GM23338 (cell line): ENCODE measurements around the gene ZNF212.

Experiments
- CTCF ChIP-seq, 2 experiments: fragments of 200-600 bp in 1 of 2; sonication (generic) in 1 of 2; conservative IDR thresholded peaks; 2 replicates each; pipeline versions ENCODE4 v1.5.1 to v1.6.1; 2016 to 2017; ENCODE audit warnings: antibody characterized with exemption in 2 of 2, low read depth in 2 of 2, mild to moderate bottlenecking in 2 of 2, moderate library complexity in 1 of 2
- ETS1 ChIP-seq: IDR thresholded peaks from 2 replicates; pipeline ENCODE4 v1.6.1; 2016; ENCODE audit warnings: antibody characterized with exemption
- EZH2 ChIP-seq: fragments of 200-600 bp; sonication (generic); IDR thresholded peaks from one replicate; pipeline ENCODE4 v1.8.0; 2017; ENCODE audit warnings: antibody characterized with exemption, mild to moderate bottlenecking, low read depth; ENCODE audit not compliant: unreplicated experiment
- EZH2phosphoT487 ChIP-seq: fragments of 200-600 bp; sonication (generic); IDR thresholded peaks from one replicate; pipeline ENCODE4 v1.8.1; 2018; ENCODE audit warnings: antibody characterized with exemption; ENCODE audit not compliant: unreplicated experiment
- POLR2AphosphoS5 ChIP-seq: IDR thresholded peaks from 2 replicates; pipeline ENCODE4 v1.6.1; 2016; ENCODE audit warnings: antibody characterized with exemption, low read depth
- STAT1 ChIP-seq: IDR thresholded peaks from one replicate; pipeline ENCODE4 v1.6.1; 2016; ENCODE audit warnings: antibody characterized with exemption; ENCODE audit not compliant: unreplicated experiment
- ZNF114 ChIP-seq: fragments of 250-450 bp; sonication (Bioruptor Pico); IDR thresholded peaks from 2 replicates; pipeline ENCODE4 v1.5.0; 2020; ENCODE audit warnings: mild to moderate bottlenecking, moderate library complexity
- TF ChIP-seq, protein P1 (sequence below): IDR thresholded peaks from one replicate; pipeline ENCODE4 v1.6.1; 2018; ENCODE audit warnings: antibody characterized with exemption; ENCODE audit not compliant: unreplicated experiment

GRCh38 chr7:149255174-149255573 lies 15.7 kb downstream of the ZNF212 start:
- TF ChIP-seq CTCF (conservative IDR thresholded peaks at IDR 0.05; ENCODE audit: low read depth in 2 of 2) (no peak), EZH2phosphoT487 (no peak), POLR2AphosphoS5 (no peak), EZH2 (no peak), ZNF114 (CRISPR knock-in tag) (no peak), STAT1 (no peak), ETS1 (no peak)
- TF ChIP-seq, protein P1, sequence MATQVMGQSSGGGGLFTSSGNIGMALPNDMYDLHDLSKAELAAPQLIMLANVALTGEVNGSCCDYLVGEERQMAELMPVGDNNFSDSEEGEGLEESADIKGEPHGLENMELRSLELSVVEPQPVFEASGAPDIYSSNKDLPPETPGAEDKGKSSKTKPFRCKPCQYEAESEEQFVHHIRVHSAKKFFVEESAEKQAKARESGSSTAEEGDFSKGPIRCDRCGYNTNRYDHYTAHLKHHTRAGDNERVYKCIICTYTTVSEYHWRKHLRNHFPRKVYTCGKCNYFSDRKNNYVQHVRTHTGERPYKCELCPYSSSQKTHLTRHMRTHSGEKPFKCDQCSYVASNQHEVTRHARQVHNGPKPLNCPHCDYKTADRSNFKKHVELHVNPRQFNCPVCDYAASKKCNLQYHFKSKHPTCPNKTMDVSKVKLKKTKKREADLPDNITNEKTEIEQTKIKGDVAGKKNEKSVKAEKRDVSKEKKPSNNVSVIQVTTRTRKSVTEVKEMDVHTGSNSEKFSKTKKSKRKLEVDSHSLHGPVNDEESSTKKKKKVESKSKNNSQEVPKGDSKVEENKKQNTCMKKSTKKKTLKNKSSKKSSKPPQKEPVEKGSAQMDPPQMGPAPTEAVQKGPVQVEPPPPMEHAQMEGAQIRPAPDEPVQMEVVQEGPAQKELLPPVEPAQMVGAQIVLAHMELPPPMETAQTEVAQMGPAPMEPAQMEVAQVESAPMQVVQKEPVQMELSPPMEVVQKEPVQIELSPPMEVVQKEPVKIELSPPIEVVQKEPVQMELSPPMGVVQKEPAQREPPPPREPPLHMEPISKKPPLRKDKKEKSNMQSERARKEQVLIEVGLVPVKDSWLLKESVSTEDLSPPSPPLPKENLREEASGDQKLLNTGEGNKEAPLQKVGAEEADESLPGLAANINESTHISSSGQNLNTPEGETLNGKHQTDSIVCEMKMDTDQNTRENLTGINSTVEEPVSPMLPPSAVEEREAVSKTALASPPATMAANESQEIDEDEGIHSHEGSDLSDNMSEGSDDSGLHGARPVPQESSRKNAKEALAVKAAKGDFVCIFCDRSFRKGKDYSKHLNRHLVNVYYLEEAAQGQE = no peak
